Brain microvascular endothelial cell (primary cell): Measurements from ENCODE around the gene RNPC3.
"Not testable (repeated sequence)": the region's sequence is repeated elsewhere in the genome, so short reads cannot be mapped to it uniquely, and the experiment has no call there.

Experiments
- DNase-seq: peaks from one replicate; pipeline ENCODE4 v3.0.0-alpha.2; 2020
- H3K27ac ChIP-seq: fragments of 250-450 bp; sonication (Bioruptor Pico); 2 replicates; pipeline ENCODE4 v1.5.1; 2020; ENCODE audit warnings: mild to moderate bottlenecking, moderate library complexity
- H3K27me3 ChIP-seq: fragments of 250-450 bp; sonication (Bioruptor Pico); replicated peaks from 2 replicates; pipeline ENCODE4 v1.5.1; 2020; ENCODE audit warnings: mild to moderate bottlenecking
- H3K36me3 ChIP-seq: fragments of 250-450 bp; sonication (Bioruptor Pico); replicated peaks from 2 replicates; pipeline ENCODE4 v1.5.1; 2020; ENCODE audit warnings: mild to moderate bottlenecking
- H3K4me3 ChIP-seq: 2 replicates; pipeline ENCODE4 v1.5.1; 2011; ENCODE audit warnings: low read depth, mild to moderate bottlenecking, control low read depth, low read length, moderate library complexity
- in situ Hi-C: cut with HindIII; loops from 2 replicates; pipeline ENCODE4 v1.10.0; 2017; ENCODE audit warnings: low sequenced_read_pairs, low pct_ligation_motif_present
- TF ChIP-seq, protein P1 (sequence below): IDR thresholded peaks from 2 replicates; pipeline ENCODE4 v1.5.1; 2011; ENCODE audit warnings: low read depth, mild to moderate bottlenecking, moderate library complexity, low read length, control low read depth, inconsistent platforms; ENCODE audit errors: missing control alignments

RNPC3 gene

GRCh38 chr1:103583887-103584286, 58.4 kb downstream of the RNPC3 start:
- Histone ChIP-seq H3K27ac (no peak overlapping the region), H3K36me3 (no peaks in the 10 kb centered on the region), H3K4me3 (no peak overlapping the region), H3K27me3 (no peaks in the 10 kb centered on the region)
- TF ChIP-seq, protein P1, sequence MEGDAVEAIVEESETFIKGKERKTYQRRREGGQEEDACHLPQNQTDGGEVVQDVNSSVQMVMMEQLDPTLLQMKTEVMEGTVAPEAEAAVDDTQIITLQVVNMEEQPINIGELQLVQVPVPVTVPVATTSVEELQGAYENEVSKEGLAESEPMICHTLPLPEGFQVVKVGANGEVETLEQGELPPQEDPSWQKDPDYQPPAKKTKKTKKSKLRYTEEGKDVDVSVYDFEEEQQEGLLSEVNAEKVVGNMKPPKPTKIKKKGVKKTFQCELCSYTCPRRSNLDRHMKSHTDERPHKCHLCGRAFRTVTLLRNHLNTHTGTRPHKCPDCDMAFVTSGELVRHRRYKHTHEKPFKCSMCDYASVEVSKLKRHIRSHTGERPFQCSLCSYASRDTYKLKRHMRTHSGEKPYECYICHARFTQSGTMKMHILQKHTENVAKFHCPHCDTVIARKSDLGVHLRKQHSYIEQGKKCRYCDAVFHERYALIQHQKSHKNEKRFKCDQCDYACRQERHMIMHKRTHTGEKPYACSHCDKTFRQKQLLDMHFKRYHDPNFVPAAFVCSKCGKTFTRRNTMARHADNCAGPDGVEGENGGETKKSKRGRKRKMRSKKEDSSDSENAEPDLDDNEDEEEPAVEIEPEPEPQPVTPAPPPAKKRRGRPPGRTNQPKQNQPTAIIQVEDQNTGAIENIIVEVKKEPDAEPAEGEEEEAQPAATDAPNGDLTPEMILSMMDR, result no peak
- in situ Hi-C loops, result no loop called here
- no peak for DNase-seq

DNA sequence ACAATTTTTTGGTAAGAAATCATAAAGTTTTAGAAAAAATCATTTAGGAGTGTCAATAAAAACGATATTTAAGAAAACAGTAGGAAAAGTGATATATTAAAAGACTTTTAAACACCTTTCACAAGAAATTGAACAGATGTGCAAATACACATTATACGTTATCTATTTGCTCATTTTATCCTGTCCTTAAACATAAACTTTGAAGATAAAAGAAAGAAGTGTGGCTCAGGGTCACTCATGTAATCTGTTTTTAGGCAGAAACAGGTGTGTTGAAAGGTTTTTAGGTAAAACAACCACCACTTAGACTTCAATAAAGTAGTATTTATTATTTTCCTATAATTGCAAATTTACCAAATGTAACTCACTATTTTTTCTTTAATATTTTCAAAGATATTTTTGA, 59.0 kb downstream of the RNPC3 start:
- in situ Hi-C loops, result no loop called here
- no peaks in the 10 kb centered on the region for H3K36me3 ChIP-seq
- DNase-seq, result no peak
- no peak overlapping the region for H3K27ac ChIP-seq
- H3K4me3 ChIP-seq, result no peak overlapping the region
- no peaks in the 10 kb centered on the region for H3K27me3 ChIP-seq
- TF ChIP-seq, protein P1, result no peak

DNA sequence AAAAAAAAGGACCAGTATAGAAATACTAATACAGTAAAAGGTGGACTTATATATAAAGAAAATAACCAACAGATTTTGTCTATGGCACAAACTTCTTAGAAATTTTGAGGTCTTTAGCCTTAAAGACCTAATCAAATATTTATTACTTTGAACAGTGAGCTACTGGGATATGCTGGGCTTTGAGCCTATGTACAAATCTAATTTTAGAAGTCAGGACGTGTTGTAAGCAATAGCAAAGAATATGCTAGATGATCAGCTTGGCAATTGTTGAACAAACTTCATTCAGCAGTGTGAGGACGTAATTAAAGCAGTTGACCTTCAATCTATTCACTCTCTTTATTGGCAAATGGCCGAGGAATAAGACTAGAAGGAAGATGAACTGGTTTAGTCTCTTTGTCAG, 77.2 kb downstream of the RNPC3 start:
- H3K27me3 ChIP-seq, DNase-seq, H3K27ac ChIP-seq, H3K4me3 ChIP-seq, in situ Hi-C loops, H3K36me3 ChIP-seq: not testable (repeated sequence)
